Eye (tissue), 1 donor: Measurements from ENCODE around the gene SH3RF3.

Source experiments
- DNase-seq: peaks from one replicate; pipeline ENCODE4 v3.0.0-alpha.2; 2015

The SH3RF3 gene

GRCh38 chr2:109383505-109384307 is 254.7 kb downstream of the SH3RF3 start:
- no peak for DNase-seq

DNA sequence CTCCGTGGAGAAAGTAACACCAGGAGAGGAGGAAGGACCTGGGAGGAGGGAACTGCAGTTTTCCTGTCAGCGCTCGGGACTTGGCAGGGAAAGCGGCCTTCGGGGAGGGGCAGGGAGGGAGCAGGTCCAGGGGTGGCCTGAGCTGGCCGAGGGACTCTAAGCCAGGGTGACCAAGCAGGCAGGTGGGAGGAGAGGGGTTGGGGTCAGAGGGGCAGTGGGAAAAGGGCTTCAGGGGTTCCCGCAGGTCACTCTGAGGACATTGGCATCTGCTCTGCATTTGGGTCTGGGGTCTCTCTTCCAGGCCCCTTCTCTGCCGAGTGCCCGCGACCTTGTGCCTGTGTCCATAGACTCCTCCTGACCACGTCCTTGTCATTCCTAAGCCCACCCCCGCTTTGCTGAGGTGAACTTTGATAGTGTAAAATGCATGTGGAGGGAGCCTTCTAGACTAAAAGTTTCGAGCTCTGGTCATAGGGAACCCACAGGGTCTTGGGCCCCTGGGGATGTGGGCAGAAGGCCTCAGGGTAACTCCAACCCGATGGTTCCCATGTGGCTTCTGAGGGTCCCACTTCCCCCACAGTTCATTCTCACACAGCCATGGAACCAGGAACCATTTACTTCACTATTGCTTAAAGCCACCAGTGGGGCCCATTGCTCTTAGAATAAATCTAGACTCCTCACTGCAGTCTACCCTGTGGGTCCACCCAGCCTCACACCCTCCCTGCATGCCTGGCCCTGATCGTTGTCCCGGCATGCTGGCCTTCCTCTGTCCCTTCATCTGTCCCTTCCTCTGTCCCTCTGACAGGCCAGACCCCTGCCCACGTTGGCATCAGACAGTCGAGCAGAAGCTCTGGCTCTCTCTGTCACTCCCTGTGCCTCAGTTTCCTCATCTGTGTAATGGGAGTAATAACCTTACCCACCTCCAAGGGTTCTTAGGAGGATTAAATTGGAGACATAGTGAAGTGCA is 255.6 kb downstream of the SH3RF3 start:
- DNase-seq: no peak

- DNase-seq: no peak
These were observed 256.5 kb downstream of the SH3RF3 start for GRCh38 chr2:109385506-109385905.

DNA sequence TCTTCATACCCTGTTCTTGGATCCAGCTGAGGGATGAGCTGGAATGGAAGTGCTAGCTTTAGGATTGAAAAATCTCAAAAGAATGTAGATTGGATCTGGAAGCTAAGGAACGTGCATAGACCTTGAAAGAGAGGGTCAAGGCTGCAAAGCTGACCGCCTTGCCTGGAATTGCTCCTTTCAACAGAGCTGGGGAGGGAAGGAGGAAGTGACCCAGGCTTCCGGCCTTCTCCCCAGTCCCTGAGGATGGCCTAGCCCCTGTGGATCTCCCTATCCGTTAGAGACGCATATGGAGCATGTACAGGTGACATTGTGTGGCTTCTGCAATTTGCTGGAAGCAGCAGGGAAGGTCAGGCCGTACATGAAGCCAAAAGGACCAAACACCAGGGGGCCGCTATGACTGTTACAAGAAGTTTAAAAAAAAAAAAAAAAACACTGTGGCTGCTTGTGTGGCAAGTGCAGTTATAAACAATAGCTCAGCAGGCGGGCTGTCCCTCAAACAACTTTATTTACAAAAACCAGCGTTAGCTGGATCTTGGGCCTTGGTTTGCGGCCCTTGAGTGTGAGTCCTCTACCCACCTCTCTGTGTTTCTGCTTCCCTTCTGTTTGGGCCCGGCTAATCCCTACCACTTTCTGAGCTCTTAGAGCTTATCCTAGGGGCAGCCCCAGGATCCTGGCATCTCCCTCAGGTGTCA is 257.1 kb downstream of the SH3RF3 start:
- DNase-seq: no peak

GRCh38 chr2:109387221-109387735 is 258.3 kb downstream of the SH3RF3 start:
- DNase-seq: no peak

DNA sequence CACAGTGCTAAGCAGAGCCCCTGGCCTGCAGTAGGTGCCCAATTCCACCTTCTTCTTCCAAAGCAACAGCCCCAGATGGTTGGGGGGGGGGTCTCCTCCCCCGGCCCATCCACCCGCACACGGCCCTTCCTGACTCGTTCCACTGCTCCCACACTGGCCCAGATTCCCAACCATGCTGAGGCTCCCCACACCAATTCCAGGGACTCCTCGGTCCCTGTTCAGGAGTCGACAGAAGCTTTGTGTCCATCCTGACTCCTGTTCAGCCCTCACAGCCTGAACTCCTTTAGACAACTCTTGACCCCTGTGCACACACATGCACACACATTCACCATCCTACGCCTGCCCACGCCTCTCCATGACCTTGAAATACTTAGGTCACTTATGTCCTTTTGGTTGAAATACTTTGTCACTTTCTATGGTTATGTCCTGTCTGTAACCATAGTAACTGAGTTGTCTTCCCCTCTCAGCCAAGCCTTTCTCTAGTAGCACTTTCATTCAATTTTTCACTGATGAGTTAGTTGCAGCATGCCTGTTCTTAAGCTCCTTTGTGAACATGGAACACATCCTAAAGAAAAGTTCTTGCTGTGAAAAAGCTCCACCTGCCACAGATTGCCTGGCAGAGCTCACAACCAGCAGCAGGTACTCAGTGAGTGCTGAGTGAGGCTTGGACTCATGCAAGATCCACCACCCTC is 258.9 kb downstream of the SH3RF3 start:
- DNase-seq: no peak

DNA sequence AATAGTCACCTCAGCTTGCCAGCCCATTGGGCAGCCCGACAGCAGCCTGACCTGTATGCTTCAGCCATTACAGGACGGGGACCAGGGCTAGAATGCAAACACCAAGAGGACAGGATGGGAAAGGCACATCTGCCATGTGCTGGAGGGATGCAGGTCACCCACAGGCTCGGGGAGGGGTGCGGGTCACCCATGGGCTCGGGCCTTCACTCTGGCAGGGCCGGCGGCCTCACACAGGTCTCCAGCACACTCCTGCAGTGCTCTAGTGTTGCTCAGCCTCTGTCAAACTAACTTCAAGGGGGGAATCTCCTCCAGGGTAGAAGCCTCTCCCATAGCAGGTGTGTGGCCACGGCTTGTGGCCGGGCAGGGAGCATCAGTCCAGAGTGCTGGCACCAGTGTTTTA is 262.2 kb downstream of the SH3RF3 start:
- no peak for DNase-seq

DNA sequence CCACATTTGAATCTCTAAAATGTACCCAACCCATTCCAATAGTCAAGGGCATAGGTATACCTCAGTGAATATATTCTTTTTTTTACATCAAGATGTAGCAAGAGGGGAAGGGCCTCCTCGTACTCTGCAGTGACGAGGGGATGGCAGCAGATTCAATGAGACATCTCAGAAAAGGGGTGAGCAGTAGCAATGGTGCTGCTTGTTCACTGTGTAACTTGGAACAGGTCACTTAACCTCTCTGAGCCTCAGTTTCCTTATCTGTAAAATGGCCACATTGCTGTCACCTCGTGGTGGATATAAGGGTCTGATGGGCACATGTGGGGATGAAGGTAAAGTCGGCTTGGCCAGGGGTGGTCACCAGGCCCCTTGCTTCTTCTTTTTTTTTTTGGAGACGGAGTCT is 263.1 kb downstream of the SH3RF3 start:
- DNase-seq: no peak

- no peak for DNase-seq
These were observed 264.0 kb downstream of the SH3RF3 start for GRCh38 chr2:109392816-109393661.

- DNase-seq: no peak
These were observed 264.6 kb downstream of the SH3RF3 start for GRCh38 chr2:109393662-109393972.

DNA sequence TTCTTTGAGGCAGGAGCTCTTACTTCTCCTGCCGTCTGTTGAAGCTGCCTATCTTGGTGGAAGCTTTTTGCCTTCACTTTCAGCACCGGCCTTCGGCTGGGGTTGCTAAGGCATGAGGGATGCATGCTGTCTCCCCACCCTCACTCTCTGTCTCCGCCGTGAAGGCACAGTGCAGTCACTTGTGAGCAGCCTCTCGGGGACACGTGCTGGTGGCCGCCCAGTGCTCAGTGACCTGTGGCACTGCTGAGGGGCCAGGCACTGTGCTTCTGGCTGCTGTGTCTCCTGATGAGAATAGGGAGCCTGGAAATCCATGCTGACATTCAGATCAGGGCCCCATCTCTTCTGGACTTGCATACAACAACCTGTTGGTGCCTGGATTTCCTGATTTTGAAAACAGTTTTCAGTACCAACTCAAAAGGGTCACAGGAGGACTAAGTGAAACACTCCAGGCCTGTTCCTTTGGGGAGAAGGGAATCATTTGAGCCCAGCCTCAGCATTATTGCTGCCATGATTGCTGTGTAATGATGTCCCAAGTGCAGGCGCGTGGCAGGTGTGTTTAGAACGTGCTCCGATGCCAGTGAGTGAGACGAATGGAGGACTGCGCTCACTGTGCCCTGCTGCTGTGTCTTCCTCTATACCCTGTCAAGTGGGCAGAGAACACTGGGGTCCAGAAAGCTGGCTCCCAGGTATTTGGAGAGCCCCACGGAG is 266.6 kb downstream of the SH3RF3 start:
- DNase-seq: no peak

GRCh38 chr2:109396202-109397180 is 267.5 kb downstream of the SH3RF3 start:
- DNase-seq: no peak

GRCh38 chr2:109397893-109398292 is 268.9 kb downstream of the SH3RF3 start:
- DNase-seq: no peak

- no peak for DNase-seq
These were observed 269.5 kb downstream of the SH3RF3 start for GRCh38 chr2:109398366-109399015.

GRCh38 chr2:109399066-109399465 is 270.1 kb downstream of the SH3RF3 start:
- DNase-seq: no peak

DNA sequence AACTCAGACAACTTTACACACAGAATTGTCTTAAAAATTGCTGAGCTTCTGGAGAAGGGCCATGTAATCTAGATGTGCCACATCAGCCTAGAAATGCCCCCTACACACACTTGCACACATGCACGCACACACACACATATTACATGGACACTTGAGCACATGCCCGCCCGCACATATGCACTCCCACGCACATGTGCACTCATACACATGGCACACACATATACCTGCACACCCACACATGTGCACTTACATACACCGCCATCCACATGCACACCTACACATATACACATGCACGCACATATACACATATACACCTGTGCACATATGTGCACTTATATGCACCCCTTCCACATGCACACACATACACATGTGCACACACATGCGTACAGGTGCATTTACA is 271.1 kb downstream of the SH3RF3 start:
- DNase-seq: no peak

GRCh38 chr2:109401370-109401769 is 272.4 kb downstream of the SH3RF3 start:
- DNase-seq: no peak

DNA sequence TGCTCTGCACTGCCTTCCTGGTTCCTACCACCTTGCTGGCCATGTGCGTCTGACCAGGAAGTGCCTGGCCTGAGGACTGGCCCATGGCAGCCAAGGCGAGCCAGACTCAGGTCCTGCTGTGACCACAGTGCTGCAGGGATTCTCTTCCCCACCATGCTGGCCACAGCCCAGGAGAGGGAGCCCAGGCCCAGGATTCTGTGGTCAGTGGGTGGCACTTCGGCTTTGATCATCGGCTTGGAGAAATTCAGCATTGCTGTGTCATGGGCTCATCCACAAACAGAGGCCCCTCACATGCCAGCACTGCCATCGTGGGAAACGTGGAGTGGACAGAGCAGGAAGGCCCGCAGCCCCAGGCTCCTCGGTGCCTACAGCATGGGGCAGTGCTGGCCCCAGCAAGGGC is 273.2 kb downstream of the SH3RF3 start:
- DNase-seq: no peak
